ENCODE results near the gene FUOM.

GRCh38 chr10:133391761-133392518 lies 34.1 kb upstream of the FUOM start:
- TF ChIP-seq CTCF (IDR thresholded peaks at IDR 0.05) (no peak), GATA2 (CRISPR knock-in tag; IDR thresholded peaks at IDR 0.05) (no peak), GABPA (IDR thresholded peaks at IDR 0.05; ENCODE audit: low read depth) (no peak), RFX5 (IDR thresholded peaks at IDR 0.05; ENCODE audit: low read length) (no peak), TCF12 (IDR thresholded peaks at IDR 0.05) (no peak), RAD21 (IDR thresholded peaks at IDR 0.05; ENCODE audit: low read length) (no peak), JUND (IDR thresholded peaks at IDR 0.05) (no peak), YY1 (IDR thresholded peaks at IDR 0.05; ENCODE audit: low read depth) (no peak), RCOR1 (IDR thresholded peaks at IDR 0.05; ENCODE audit: low read length) (no peak), EP300 (IDR thresholded peaks at IDR 0.05; ENCODE audit: borderline replicate concordance in 1 of 2, low read depth in 1 of 2, low read length in 1 of 2) (no peak), SIN3A (IDR thresholded peaks at IDR 0.05; ENCODE audit: borderline replicate concordance, low read depth, low read length) (no peak), SMC3 (IDR thresholded peaks at IDR 0.05; ENCODE audit: low read depth, low read length) (no peak)
- TF ChIP-seq, protein P1, sequence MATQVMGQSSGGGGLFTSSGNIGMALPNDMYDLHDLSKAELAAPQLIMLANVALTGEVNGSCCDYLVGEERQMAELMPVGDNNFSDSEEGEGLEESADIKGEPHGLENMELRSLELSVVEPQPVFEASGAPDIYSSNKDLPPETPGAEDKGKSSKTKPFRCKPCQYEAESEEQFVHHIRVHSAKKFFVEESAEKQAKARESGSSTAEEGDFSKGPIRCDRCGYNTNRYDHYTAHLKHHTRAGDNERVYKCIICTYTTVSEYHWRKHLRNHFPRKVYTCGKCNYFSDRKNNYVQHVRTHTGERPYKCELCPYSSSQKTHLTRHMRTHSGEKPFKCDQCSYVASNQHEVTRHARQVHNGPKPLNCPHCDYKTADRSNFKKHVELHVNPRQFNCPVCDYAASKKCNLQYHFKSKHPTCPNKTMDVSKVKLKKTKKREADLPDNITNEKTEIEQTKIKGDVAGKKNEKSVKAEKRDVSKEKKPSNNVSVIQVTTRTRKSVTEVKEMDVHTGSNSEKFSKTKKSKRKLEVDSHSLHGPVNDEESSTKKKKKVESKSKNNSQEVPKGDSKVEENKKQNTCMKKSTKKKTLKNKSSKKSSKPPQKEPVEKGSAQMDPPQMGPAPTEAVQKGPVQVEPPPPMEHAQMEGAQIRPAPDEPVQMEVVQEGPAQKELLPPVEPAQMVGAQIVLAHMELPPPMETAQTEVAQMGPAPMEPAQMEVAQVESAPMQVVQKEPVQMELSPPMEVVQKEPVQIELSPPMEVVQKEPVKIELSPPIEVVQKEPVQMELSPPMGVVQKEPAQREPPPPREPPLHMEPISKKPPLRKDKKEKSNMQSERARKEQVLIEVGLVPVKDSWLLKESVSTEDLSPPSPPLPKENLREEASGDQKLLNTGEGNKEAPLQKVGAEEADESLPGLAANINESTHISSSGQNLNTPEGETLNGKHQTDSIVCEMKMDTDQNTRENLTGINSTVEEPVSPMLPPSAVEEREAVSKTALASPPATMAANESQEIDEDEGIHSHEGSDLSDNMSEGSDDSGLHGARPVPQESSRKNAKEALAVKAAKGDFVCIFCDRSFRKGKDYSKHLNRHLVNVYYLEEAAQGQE (IDR thresholded peaks at IDR 0.05; ENCODE audit: low read depth, low read length), result no peak

Measured in SK-N-SH (cell line).